Glutamatergic neuron (in vitro differentiated cells): Measurements from ENCODE around the gene ETV1. TPM values are rescaled to one million over a fixed set of nuclear protein-coding genes. Genes with fewer than 3 reads are reported as not detected.

Experiments used
- DNase-seq: peaks from one replicate; pipeline ENCODE4 v3.0.0; 2022
- H3K27ac Mint-ChIP-seq: one replicate; pipeline ENCODE4 v1.8.0; 2020; ENCODE audit warnings: mild to moderate bottlenecking, mixed read lengths, inconsistent platforms; ENCODE audit not compliant: unreplicated experiment
- H3K27me3 Mint-ChIP-seq: one replicate; pipeline ENCODE4 v1.8.0; 2020; ENCODE audit warnings: mild to moderate bottlenecking, moderate library complexity, mixed read lengths, inconsistent platforms; ENCODE audit not compliant: unreplicated experiment
- H3K36me3 Mint-ChIP-seq: one replicate; pipeline ENCODE4 v1.8.0; 2020; ENCODE audit warnings: mild to moderate bottlenecking, mixed read lengths, inconsistent platforms; ENCODE audit not compliant: unreplicated experiment
- H3K4me1 Mint-ChIP-seq: one replicate; pipeline ENCODE4 v1.8.0; 2020; ENCODE audit warnings: mild to moderate bottlenecking, low read depth, mixed read lengths, inconsistent platforms; ENCODE audit not compliant: unreplicated experiment
- H3K4me3 Mint-ChIP-seq: one replicate; pipeline ENCODE4 v1.8.0; 2020; ENCODE audit warnings: mild to moderate bottlenecking, mixed read lengths, inconsistent platforms; ENCODE audit not compliant: unreplicated experiment
- H3K9me3 Mint-ChIP-seq: one replicate; pipeline ENCODE4 v1.8.0; 2020; ENCODE audit warnings: mild to moderate bottlenecking, moderate library complexity, mixed read lengths, inconsistent platforms; ENCODE audit not compliant: unreplicated experiment
- CTCF ChIP-seq: fragments of 200-600 bp; sonication (generic); IDR thresholded peaks from one replicate; pipeline ENCODE4 v1.5.0; 2021; ENCODE audit not compliant: partially characterized antibody, unreplicated experiment
- total RNA-seq: library from RNA; stranded (reverse); fragmentation: NEBNext Ultra II Directional; extraction: Animal tissue kit (Norgen Biotek cat#: 25700); gene quantifications from one replicate; pipeline ENCODE4 v1.2.1, GENCODE V29; 2021; ENCODE audit not compliant: unreplicated experiment

The ETV1 gene
- total RNA-seq, 1 donor from 2014 or later, result 51.8 TPM

GRCh38 chr7:13945670-13946069, 43.8 kb downstream of the ETV1 start:
- no peak for DNase-seq
- Mint-ChIP-seq H3K27ac (peak overlapping the region; percentile 11), H3K36me3 (no peaks in the 10 kb centered on the region), H3K4me3 (no peak overlapping the region), H3K27me3 (no peaks in the 10 kb centered on the region), H3K4me1 (peaks cover 20% of the 10 kb centered on the region), H3K9me3 (peaks cover 1% of the 10 kb centered on the region)
- no peak for TF ChIP-seq CTCF

GRCh38 chr7:13933536-13933935, 55.9 kb downstream of the ETV1 start:
- no peak for TF ChIP-seq CTCF
- Mint-ChIP-seq H3K4me3 (no peak overlapping the region), H3K4me1 (peaks cover 3% of the 10 kb centered on the region), H3K9me3 (no peaks in the 10 kb centered on the region), H3K27ac (no peak overlapping the region), H3K27me3 (peaks cover 2% of the 10 kb centered on the region), H3K36me3 (peaks cover 9% of the 10 kb centered on the region)
- no peak for DNase-seq

- TF ChIP-seq CTCF, result no peak
- DNase-seq, result no peak
- Mint-ChIP-seq H3K9me3 (no peaks in the 10 kb centered on the region), H3K36me3 (peaks cover 9% of the 10 kb centered on the region), H3K4me1 (peaks cover 3% of the 10 kb centered on the region), H3K27ac (no peak overlapping the region), H3K27me3 (peaks cover 2% of the 10 kb centered on the region), H3K4me3 (no peak overlapping the region)
Measured at GRCh38 chr7:13933091-13933490, 56.4 kb downstream of the ETV1 start.

GRCh38 chr7:13932131-13932530, 57.3 kb downstream of the ETV1 start:
- Mint-ChIP-seq H3K27me3 (peaks cover 2% of the 10 kb centered on the region), H3K4me3 (no peak overlapping the region), H3K27ac (no peak overlapping the region), H3K9me3 (no peaks in the 10 kb centered on the region), H3K4me1 (peaks cover 3% of the 10 kb centered on the region), H3K36me3 (peaks cover 9% of the 10 kb centered on the region)
- no peak for TF ChIP-seq CTCF
- no peak for DNase-seq

GRCh38 chr7:13921062-13921461, 68.4 kb downstream of the ETV1 start:
- H3K4me3 Mint-ChIP-seq, result no peak overlapping the region
- no peak for DNase-seq
- H3K36me3 Mint-ChIP-seq, result no peaks in the 10 kb centered on the region
- peaks cover 25% of the 10 kb centered on the region for H3K4me1 Mint-ChIP-seq
- no peak overlapping the region for H3K27ac Mint-ChIP-seq
- TF ChIP-seq CTCF, result no peak
- H3K9me3 Mint-ChIP-seq, result peaks cover 9% of the 10 kb centered on the region
- peaks cover 11% of the 10 kb centered on the region for H3K27me3 Mint-ChIP-seq
